GM12878 (cell line): Measurements from ENCODE around the gene PPP1R37.

Experiments used
- EGR1 ChIP-seq, 2 experiments: IDR thresholded peaks; 1 replicate in 1 of 2; 2 replicates in 1 of 2; pipeline ENCODE4 v1.6.1; 2011 to 2012; ENCODE audit warnings: low read depth in 2 of 2, low read length in 2 of 2, borderline replicate concordance in 1 of 2, mild to moderate bottlenecking in 1 of 2, moderate library complexity in 1 of 2
- RCOR1 ChIP-seq: conservative IDR thresholded peaks from 2 replicates; pipeline ENCODE4 v1.6.1; 2012; ENCODE audit warnings: low read depth, low read length, improper control_type of control experiment
- TARDBP ChIP-seq: IDR thresholded peaks from 2 replicates; pipeline ENCODE4 v1.6.1; 2016; ENCODE audit warnings: borderline replicate concordance
- ZNF207 ChIP-seq: fragments of 450-650 bp; IDR thresholded peaks from 2 replicates; pipeline ENCODE4 v1.6.1; 2014; ENCODE audit warnings: antibody characterized with exemption, mild to moderate bottlenecking, borderline replicate concordance
- ZNF274 ChIP-seq: IDR thresholded peaks from one replicate; pipeline ENCODE4 v1.8.0; 2011; ENCODE audit not compliant: insufficient read length, insufficient read depth
- TF ChIP-seq, protein P1 (sequence below), 3 experiments: IDR thresholded peaks in 2 of 3; conservative IDR thresholded peaks in 1 of 3; 2 replicates each; pipeline ENCODE4 v1.5.1; 2011; ENCODE audit warnings: low read depth in 3 of 3, low read length in 3 of 3, mild to moderate bottlenecking in 3 of 3, control low read depth in 2 of 3, moderate library complexity in 2 of 3, inconsistent platforms in 1 of 3, mixed read lengths in 1 of 3; ENCODE audit not compliant: control insufficient read depth in 2 of 3, insufficient read depth in 1 of 3; ENCODE audit errors: extremely low read depth in 1 of 3

DNA sequence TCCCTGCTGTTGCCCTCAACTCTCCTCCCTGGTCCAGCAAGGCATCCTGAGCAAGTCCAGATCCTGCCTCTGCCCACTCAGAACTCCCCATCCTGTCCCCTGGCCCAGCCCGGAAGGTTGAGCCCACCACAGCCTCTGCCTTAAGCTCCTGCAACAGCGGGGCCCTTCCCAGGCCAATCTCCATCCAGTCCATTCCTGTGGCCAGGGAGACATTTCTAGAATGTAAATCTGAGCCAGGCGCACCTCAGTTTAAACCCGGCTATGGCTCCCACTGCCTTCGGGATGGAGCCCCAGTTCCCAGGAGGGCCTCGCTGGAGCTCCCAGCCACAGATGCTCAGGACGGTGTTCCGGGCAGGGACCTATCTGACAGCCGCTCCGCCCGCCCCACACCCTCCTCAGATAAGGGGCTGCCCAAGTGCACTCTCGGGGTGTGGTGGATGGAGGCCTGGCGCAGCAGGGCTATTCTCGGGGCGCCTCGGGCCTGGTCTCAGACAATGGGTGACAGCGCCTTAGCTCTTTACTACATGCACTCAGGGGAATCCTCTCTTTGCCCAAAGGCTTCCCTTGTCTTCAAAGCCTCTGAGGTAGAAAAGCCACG is 79.7 kb downstream of the PPP1R37 start:
- TF ChIP-seq ZNF207: no peak
- no peak for TF ChIP-seq RCOR1
- TF ChIP-seq ZNF274: no peak
- no peak for TF ChIP-seq TARDBP
- no peak for TF ChIP-seq EGR1 (IDR thresholded peaks at IDR 0.05; ENCODE audit: borderline replicate concordance in 1 of 2, low read depth in 2 of 2, low read length in 2 of 2)
- TF ChIP-seq, protein P1, sequence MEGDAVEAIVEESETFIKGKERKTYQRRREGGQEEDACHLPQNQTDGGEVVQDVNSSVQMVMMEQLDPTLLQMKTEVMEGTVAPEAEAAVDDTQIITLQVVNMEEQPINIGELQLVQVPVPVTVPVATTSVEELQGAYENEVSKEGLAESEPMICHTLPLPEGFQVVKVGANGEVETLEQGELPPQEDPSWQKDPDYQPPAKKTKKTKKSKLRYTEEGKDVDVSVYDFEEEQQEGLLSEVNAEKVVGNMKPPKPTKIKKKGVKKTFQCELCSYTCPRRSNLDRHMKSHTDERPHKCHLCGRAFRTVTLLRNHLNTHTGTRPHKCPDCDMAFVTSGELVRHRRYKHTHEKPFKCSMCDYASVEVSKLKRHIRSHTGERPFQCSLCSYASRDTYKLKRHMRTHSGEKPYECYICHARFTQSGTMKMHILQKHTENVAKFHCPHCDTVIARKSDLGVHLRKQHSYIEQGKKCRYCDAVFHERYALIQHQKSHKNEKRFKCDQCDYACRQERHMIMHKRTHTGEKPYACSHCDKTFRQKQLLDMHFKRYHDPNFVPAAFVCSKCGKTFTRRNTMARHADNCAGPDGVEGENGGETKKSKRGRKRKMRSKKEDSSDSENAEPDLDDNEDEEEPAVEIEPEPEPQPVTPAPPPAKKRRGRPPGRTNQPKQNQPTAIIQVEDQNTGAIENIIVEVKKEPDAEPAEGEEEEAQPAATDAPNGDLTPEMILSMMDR (IDR thresholded peaks at IDR 0.05 in 2 of 3, conservative IDR thresholded peaks at IDR 0.05 in 1 of 3; ENCODE audit: control insufficient read depth in 2 of 3, extremely low read depth in 1 of 3, insufficient read depth in 1 of 3, low read depth in 3 of 3, low read length in 3 of 3): no peak
